ENCODE data around the gene C11orf24.

The C11orf24 gene

GRCh38 chr11:68263444-68264035 is 8.2 kb downstream of the C11orf24 start:
- no peak for DNase-seq (ENCODE audit: low read depth)
- no peak for TF ChIP-seq CTCF (IDR thresholded peaks at IDR 0.05; ENCODE audit: insufficient read depth, low read depth, low read length, missing control alignments)
- no peak overlapping the region for H3K4me3 ChIP-seq (ENCODE audit: low read length)

GRCh38 chr11:68262544-68262827 is 9.3 kb downstream of the C11orf24 start:
- no peak for DNase-seq (ENCODE audit: low read depth)
- H3K4me3 ChIP-seq (ENCODE audit: low read length), result no peak overlapping the region
- no peak for TF ChIP-seq CTCF (IDR thresholded peaks at IDR 0.05; ENCODE audit: insufficient read depth, low read depth, low read length, missing control alignments)

- no peak for TF ChIP-seq CTCF (IDR thresholded peaks at IDR 0.05; ENCODE audit: insufficient read depth, low read depth, low read length, missing control alignments)
- H3K4me3 ChIP-seq (ENCODE audit: low read length), result no peak overlapping the region
- no peak for DNase-seq (ENCODE audit: low read depth)
These were observed 9.8 kb downstream of the C11orf24 start for GRCh38 chr11:68261749-68262543.

GRCh38 chr11:68261006-68261405 is 10.8 kb downstream of the C11orf24 start:
- no peak overlapping the region for H3K4me3 ChIP-seq (ENCODE audit: low read length)
- TF ChIP-seq CTCF (IDR thresholded peaks at IDR 0.05; ENCODE audit: insufficient read depth, low read depth, low read length, missing control alignments), result no peak
- no peak for DNase-seq (ENCODE audit: low read depth)

- no peak for DNase-seq (ENCODE audit: low read depth)
- no peak for TF ChIP-seq CTCF (IDR thresholded peaks at IDR 0.05; ENCODE audit: insufficient read depth, low read depth, low read length, missing control alignments)
- H3K4me3 ChIP-seq (ENCODE audit: low read length), result no peak overlapping the region
These were observed 11.3 kb downstream of the C11orf24 start for GRCh38 chr11:68260484-68260883.

- no peak for TF ChIP-seq CTCF (IDR thresholded peaks at IDR 0.05; ENCODE audit: insufficient read depth, low read depth, low read length, missing control alignments)
- DNase-seq (ENCODE audit: low read depth), result no peak
- H3K4me3 ChIP-seq (ENCODE audit: low read length), result no peak overlapping the region
These were observed 12.4 kb downstream of the C11orf24 start for GRCh38 chr11:68259122-68259959.

Measured in epithelial cell of esophagus (primary cell).